Activated CD4-positive, alpha-beta T cell treated with anti-CD3 and anti-CD28 coated beads for 36 hours (primary cell): ENCODE results near the gene ZRANB3. TPM values are rescaled to one million over a fixed set of nuclear protein-coding genes. Genes with fewer than 3 reads are reported as not detected.
"Not testable (repeated sequence)": the region's sequence is repeated elsewhere in the genome, so short reads cannot be mapped to it uniquely, and the experiment has no call there.

Source experiments
- ATAC-seq: fragments of 200-7000 bp; cut with Tn5 transposase; one replicate; pipeline ENCODE4 v1.10.0; 2021; ENCODE audit warnings: mild to moderate bottlenecking, moderate library complexity
- CTCF ChIA-PET: fragments of 350-600 bp; sonication (Branson Sonifier 250); formaldehyde crosslinking; loops from one replicate; lab custom pipeline; 2021; ENCODE audit warnings: antibody characterized with exemption; lab: Charles Lee
- POLR2A ChIA-PET: fragments of 350-600 bp; sonication (Branson Sonifier 250); formaldehyde crosslinking; loops from one replicate; lab custom pipeline; 2021; ENCODE audit warnings: antibody characterized with exemption, inconsistent platforms; lab: Charles Lee
- DNase-seq: peaks from one replicate; pipeline ENCODE4 v3.0.0-alpha.2; 2020
- H3K27ac Mint-ChIP-seq: one replicate; pipeline ENCODE4 v1.8.0; 2021; ENCODE audit warnings: mixed read lengths
- H3K27me3 Mint-ChIP-seq: one replicate; pipeline ENCODE4 v1.8.0; 2021; ENCODE audit warnings: mixed read lengths
- H3K36me3 Mint-ChIP-seq: one replicate; pipeline ENCODE4 v1.8.0; 2021; ENCODE audit warnings: low read depth, mixed read lengths
- H3K4me1 Mint-ChIP-seq: one replicate; pipeline ENCODE4 v1.8.0; 2021; ENCODE audit warnings: mixed read lengths
- H3K4me3 Mint-ChIP-seq: one replicate; pipeline ENCODE4 v1.8.0; 2021; ENCODE audit warnings: mild to moderate bottlenecking, moderate library complexity, mixed read lengths
- H3K9me3 Mint-ChIP-seq: one replicate; pipeline ENCODE4 v1.8.0; 2021; ENCODE audit warnings: low read depth, mixed read lengths
- intact Hi-C, 2 experiments: fragments of 100-400 bp; cut with DNase I in 1 of 2; cut with micrococcal nuclease in 1 of 2; formaldehyde crosslinking; loops; one replicate each; pipeline versions ENCODE4 v1.14.2 to v1.15.1; 2022 to 2024; cut with DNase I, micrococcal nuclease
- total RNA-seq, 2 experiments: library from RNA; stranded (reverse); gene quantifications; one replicate each; pipeline ENCODE4 v1.2.3, GENCODE V29; 2021

Gene ZRANB3
- total RNA-seq, 2 experiments from 2014 or later: 15.1 to 16.5 TPM

GRCh38 chr2:135435155-135435554 is 95.9 kb downstream of the ZRANB3 start:
- H3K27ac Mint-ChIP-seq, H3K4me1 Mint-ChIP-seq, POLR2A ChIA-PET, ATAC-seq, H3K4me3 Mint-ChIP-seq, DNase-seq, H3K36me3 Mint-ChIP-seq, H3K27me3 Mint-ChIP-seq, intact Hi-C loops: not testable (repeated sequence)
- peaks cover 11% of the 10 kb centered on the region for H3K9me3 Mint-ChIP-seq
- CTCF ChIA-PET: interaction anchor here (0.9 kb wide), 1 partner anchor 11 kb away, joined by 3 read pairs; no protein-coding TSS in a partner anchor

GRCh38 chr2:135424849-135425248 is 106.2 kb downstream of the ZRANB3 start:
- ChIA-PET CTCF (interaction anchor here (1.4 kb wide), 1 partner anchor 11 kb away, joined by 3 read pairs; no protein-coding TSS in a partner anchor), POLR2A (no interaction called here)
- H3K27ac Mint-ChIP-seq: no peak overlapping the region
- ATAC-seq (no peak), DNase-seq (no peak)
- intact Hi-C loops: no loop called here
- H3K4me3 Mint-ChIP-seq: no peak overlapping the region
- H3K27me3 Mint-ChIP-seq: no peaks in the 10 kb centered on the region
- H3K4me1 Mint-ChIP-seq: no peaks in the 10 kb centered on the region
- peaks cover 20% of the 10 kb centered on the region for H3K36me3 Mint-ChIP-seq
- H3K9me3 Mint-ChIP-seq: peaks cover 12% of the 10 kb centered on the region

GRCh38 chr2:135422898-135423297 is 108.1 kb downstream of the ZRANB3 start:
- DNase-seq: no peak
- H3K4me1 Mint-ChIP-seq: no peaks in the 10 kb centered on the region
- CTCF ChIA-PET: no interaction called here
- peaks cover 21% of the 10 kb centered on the region for H3K36me3 Mint-ChIP-seq
- POLR2A ChIA-PET: no interaction called here
- H3K27ac Mint-ChIP-seq: no peak overlapping the region
- H3K27me3 Mint-ChIP-seq: no peaks in the 10 kb centered on the region
- no peak for ATAC-seq
- H3K9me3 Mint-ChIP-seq: peaks cover 17% of the 10 kb centered on the region
- intact Hi-C loops: no loop called here
- H3K4me3 Mint-ChIP-seq: no peak overlapping the region

GRCh38 chr2:135411646-135412045 is 119.4 kb downstream of the ZRANB3 start:
- ChIA-PET CTCF (interaction anchor here (0.6 kb wide), 1 partner anchor 143 kb away, joined by 3 read pairs; no protein-coding TSS in a partner anchor), POLR2A (no interaction called here)
- Mint-ChIP-seq H3K9me3 (peaks cover 20% of the 10 kb centered on the region), H3K4me1 (no peaks in the 10 kb centered on the region), H3K27ac (no peak overlapping the region), H3K4me3 (no peak overlapping the region), H3K27me3 (no peaks in the 10 kb centered on the region), H3K36me3 (peaks cover 5% of the 10 kb centered on the region)
- intact Hi-C loops: no loop called here
- DNase-seq (no peak), ATAC-seq (no peak)

DNA sequence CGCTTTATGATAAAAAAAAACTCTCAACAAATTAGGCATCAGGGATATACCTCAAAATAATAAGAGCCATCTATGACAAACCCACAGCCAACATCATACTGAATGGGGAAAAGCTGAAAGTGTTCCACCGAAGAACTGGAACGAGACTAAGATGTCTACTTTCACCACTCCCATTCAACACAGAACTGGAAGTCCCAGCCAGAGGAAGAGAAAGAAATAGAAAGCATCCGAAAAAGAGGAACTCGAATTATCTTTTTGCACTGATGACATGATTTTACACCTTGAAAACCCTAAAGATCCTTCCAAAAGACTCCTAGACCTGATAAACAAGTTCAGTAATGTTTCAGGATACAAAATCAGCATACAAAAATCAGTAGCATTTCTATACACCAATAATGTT is 121.6 kb downstream of the ZRANB3 start:
- H3K27me3 Mint-ChIP-seq: no peaks in the 10 kb centered on the region
- peaks cover 32% of the 10 kb centered on the region for H3K9me3 Mint-ChIP-seq
- no peaks in the 10 kb centered on the region for H3K4me1 Mint-ChIP-seq
- intact Hi-C loops: no loop called here
- no peak overlapping the region for H3K4me3 Mint-ChIP-seq
- ATAC-seq: no peak
- ChIA-PET POLR2A (no interaction called here), CTCF (no interaction called here)
- no peak for DNase-seq
- H3K36me3 Mint-ChIP-seq: peaks cover 22% of the 10 kb centered on the region
- no peak overlapping the region for H3K27ac Mint-ChIP-seq

DNA sequence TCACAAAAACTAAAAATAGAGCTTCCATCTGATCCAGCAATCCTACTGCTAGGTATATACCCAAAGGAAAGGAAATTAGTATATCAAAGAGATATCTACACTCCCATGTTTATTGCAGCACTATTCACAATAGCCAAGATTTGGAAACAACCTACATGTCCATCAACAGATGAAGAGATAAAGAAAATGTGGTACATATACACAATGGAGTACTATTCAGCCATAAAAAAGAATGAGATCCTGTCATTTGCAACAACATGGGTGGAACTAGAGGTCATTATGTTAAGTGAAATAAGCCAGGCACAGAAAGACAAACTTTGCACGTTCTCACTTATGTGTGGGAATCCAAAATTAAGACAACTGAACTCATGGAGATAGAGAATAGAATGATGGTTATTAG is 134.8 kb downstream of the ZRANB3 start:
- H3K27me3 Mint-ChIP-seq, H3K4me3 Mint-ChIP-seq, ATAC-seq, H3K4me1 Mint-ChIP-seq, POLR2A ChIA-PET, DNase-seq, intact Hi-C loops, H3K27ac Mint-ChIP-seq: not testable (repeated sequence)
- Mint-ChIP-seq H3K9me3 (peaks cover 20% of the 10 kb centered on the region), H3K36me3 (peaks cover 17% of the 10 kb centered on the region)
- CTCF ChIA-PET: interaction anchor here (0.9 kb wide), 1 partner anchor 77 kb away, joined by 3 read pairs; no protein-coding TSS in a partner anchor

- Mint-ChIP-seq H3K4me1 (no peaks in the 10 kb centered on the region), H3K9me3 (peaks cover 24% of the 10 kb centered on the region), H3K36me3 (peaks cover 33% of the 10 kb centered on the region), H3K27me3 (no peaks in the 10 kb centered on the region), H3K27ac (no peak overlapping the region), H3K4me3 (no peak overlapping the region)
- intact Hi-C loops: no loop called here
- POLR2A ChIA-PET: no interaction called here
- CTCF ChIA-PET: interaction anchor here (0.6 kb wide), 1 partner anchor 60 kb away, joined by 3 read pairs; no protein-coding TSS in a partner anchor
- no peak for DNase-seq
- ATAC-seq: no peak
These were observed 144.0 kb downstream of the ZRANB3 start for GRCh38 chr2:135386993-135387392.

DNA sequence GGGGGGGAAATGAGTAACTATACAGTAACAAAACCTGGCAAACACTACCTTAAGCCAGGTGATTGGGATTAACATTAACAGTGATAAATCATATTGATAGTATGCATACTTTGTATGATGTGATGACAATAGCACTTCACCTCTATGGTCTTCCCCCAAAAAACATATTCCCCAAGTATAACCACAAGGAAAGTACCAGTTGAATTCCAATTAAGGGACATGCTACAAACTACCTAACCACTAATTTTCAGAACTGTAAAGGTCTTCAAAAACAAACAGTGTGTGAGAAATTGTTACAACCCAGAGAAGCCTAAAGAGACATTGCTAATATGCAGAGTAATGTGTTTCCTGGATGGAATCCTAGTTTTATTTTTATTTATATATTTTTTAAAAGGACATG is 152.4 kb downstream of the ZRANB3 start:
- peaks cover 33% of the 10 kb centered on the region for H3K9me3 Mint-ChIP-seq
- peaks cover 25% of the 10 kb centered on the region for H3K36me3 Mint-ChIP-seq
- DNase-seq: no peak
- no peak overlapping the region for H3K4me3 Mint-ChIP-seq
- ATAC-seq: no peak
- ChIA-PET POLR2A (no interaction called here), CTCF (no interaction called here)
- no peak overlapping the region for H3K27ac Mint-ChIP-seq
- intact Hi-C loops: no loop called here
- no peaks in the 10 kb centered on the region for H3K4me1 Mint-ChIP-seq
- H3K27me3 Mint-ChIP-seq: no peaks in the 10 kb centered on the region

DNA sequence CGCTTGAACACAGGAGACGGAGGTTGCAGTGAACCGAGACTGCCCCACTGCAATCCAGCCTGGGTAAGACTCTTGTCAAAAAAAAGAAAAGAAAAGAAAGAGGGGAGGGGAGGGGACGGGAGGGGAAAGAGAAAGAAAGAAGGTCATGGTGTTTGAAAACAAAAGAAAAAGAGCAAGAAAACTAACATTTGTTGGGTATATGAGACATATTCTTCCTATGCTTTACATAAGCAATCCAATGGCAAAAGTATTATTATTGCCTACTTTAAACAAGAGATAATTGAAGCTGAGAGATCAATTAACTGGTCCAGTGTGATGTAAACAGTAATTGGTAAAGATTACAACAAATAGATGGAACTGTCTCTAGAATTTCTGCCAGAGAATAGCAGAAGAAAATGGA is 157.3 kb downstream of the ZRANB3 start:
- ATAC-seq: no peak
- no peak for DNase-seq
- Mint-ChIP-seq H3K4me1 (no peaks in the 10 kb centered on the region), H3K36me3 (peaks cover 13% of the 10 kb centered on the region), H3K27ac (no peak overlapping the region), H3K27me3 (no peaks in the 10 kb centered on the region), H3K9me3 (peaks cover 16% of the 10 kb centered on the region), H3K4me3 (no peak overlapping the region)
- ChIA-PET CTCF (no interaction called here), POLR2A (no interaction called here)
- intact Hi-C loops: no loop called here

DNA sequence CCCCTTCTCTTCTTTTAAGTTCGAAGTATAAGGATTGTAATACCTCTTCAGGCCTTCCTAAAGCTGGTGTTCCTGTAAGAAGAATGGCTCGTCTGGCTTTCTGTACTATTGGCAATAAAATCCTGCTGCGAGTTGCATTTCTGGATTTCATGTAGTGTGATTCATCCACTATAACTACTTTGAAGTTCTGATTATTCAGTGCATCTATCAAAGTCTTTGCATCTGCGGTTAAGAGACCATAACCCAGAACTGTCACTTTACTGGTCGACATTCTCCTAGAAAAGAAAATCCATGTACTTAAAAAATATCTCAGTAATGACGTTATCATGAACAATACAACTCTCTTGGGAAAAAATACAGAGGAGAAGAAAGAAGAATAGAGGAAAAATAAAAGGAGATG is 181.1 kb downstream of the ZRANB3 start:
- no peak overlapping the region for H3K4me3 Mint-ChIP-seq
- H3K36me3 Mint-ChIP-seq: peaks cover 29% of the 10 kb centered on the region
- intact Hi-C loops: no loop called here
- no peaks in the 10 kb centered on the region for H3K27me3 Mint-ChIP-seq
- ATAC-seq: no peak
- H3K4me1 Mint-ChIP-seq: no peaks in the 10 kb centered on the region
- peaks cover 18% of the 10 kb centered on the region for H3K9me3 Mint-ChIP-seq
- DNase-seq: no peak
- POLR2A ChIA-PET: interaction anchor here (0.6 kb wide), 1 partner anchor 36 kb away, joined by 3 read pairs; no protein-coding TSS in a partner anchor
- CTCF ChIA-PET: no interaction called here
- H3K27ac Mint-ChIP-seq: no peak overlapping the region

GRCh38 chr2:135348096-135348704 is 182.8 kb downstream of the ZRANB3 start:
- peaks cover 34% of the 10 kb centered on the region for H3K36me3 Mint-ChIP-seq

GRCh38 chr2:135337071-135337470 is 193.9 kb downstream of the ZRANB3 start:
- Mint-ChIP-seq H3K9me3 (peaks cover 8% of the 10 kb centered on the region), H3K27ac (no peak overlapping the region), H3K27me3 (no peaks in the 10 kb centered on the region), H3K4me3 (no peak overlapping the region), H3K4me1 (no peaks in the 10 kb centered on the region), H3K36me3 (peaks cover 2% of the 10 kb centered on the region)
- DNase-seq: no peak
- intact Hi-C loops: no loop called here
- ChIA-PET POLR2A (no interaction called here), CTCF (no interaction called here)
- no peak for ATAC-seq

More at GRCh38 chr2:135348096-135348704, 182.8 kb downstream of the ZRANB3 start:
- intact Hi-C loops, H3K27me3 Mint-ChIP-seq, DNase-seq, H3K27ac Mint-ChIP-seq, H3K4me1 Mint-ChIP-seq, H3K4me3 Mint-ChIP-seq, POLR2A ChIA-PET, CTCF ChIA-PET, ATAC-seq: not testable (repeated sequence)
- peaks cover 18% of the 10 kb centered on the region for H3K9me3 Mint-ChIP-seq
